Uterus (tissue), 4 donors: ENCODE measurements around the gene STXBP4. TPM values are rescaled to one million over a fixed set of nuclear protein-coding genes. Genes with fewer than 3 reads are reported as not detected.

Experiments used
- DNase-seq, 2 donors: peaks; one replicate each; pipeline ENCODE4 v3.0.0-alpha.2; 2019 to 2020
- H3K27ac ChIP-seq, 2 donors: fragments of 200-600 bp; sonication (generic); 1 replicate in 1 of 2; 2 replicates in 1 of 2; pipeline ENCODE4 v1.5.1; 2016 to 2018
- H3K27me3 ChIP-seq, 2 donors: fragments of 200-600 bp; sonication (generic); one replicate each; pipeline ENCODE4 v1.5.1; 2018 to 2019; ENCODE audit warnings: control low read depth in 1 of 2
- H3K36me3 ChIP-seq, 2 donors: fragments of 200-600 bp; sonication (generic); one replicate each; pipeline ENCODE4 v1.5.1; 2019; ENCODE audit warnings: control low read depth in 1 of 2
- H3K4me1 ChIP-seq, 2 donors: fragments of 200-600 bp; sonication (generic); one replicate each; pipeline ENCODE4 v1.5.1; 2018 to 2019; ENCODE audit warnings: control low read depth in 1 of 2
- H3K4me3 ChIP-seq, 2 donors: fragments of 200-600 bp; sonication (generic); 1 replicate in 1 of 2; 2 replicates in 1 of 2; pipeline ENCODE4 v1.5.1; 2018 to 2019; ENCODE audit warnings: mild to moderate bottlenecking in 1 of 2
- H3K9me3 ChIP-seq, 2 donors: fragments of 200-600 bp; sonication (generic); one replicate each; pipeline ENCODE4 v1.5.1; 2019; ENCODE audit warnings: control low read depth in 1 of 2
- POLR2A ChIP-seq, 2 donors: fragments of 450-650 bp; IDR thresholded peaks; one replicate each; pipeline ENCODE4 v1.6.1; 2016; ENCODE audit warnings: antibody characterized with exemption in 2 of 2, mild to moderate bottlenecking in 1 of 2, moderate library complexity in 1 of 2
- intact Hi-C: fragments of 100-400 bp; cut with DNase I; formaldehyde crosslinking; loops from one replicate; pipeline ENCODE4 v1.15.1; 2023; ENCODE audit warnings: low total_unique reads
- total RNA-seq, 4 donors: library from RNA; depleted of rRNA in 3 of 4; stranded (reverse); fragments of >200 nt in 3 of 4; gene quantifications; one replicate each; pipeline versions ENCODE4 v1.1.0 to v1.2.4, GENCODE V29; 2014 to 2023
- TF ChIP-seq, protein P1 (sequence below), 4 experiments: fragments of 200-600 bp in 2 of 4; fragments of 450-650 bp in 2 of 4; sonication (generic) in 2 of 4; IDR thresholded peaks; one replicate each; pipeline ENCODE4 v1.5.1; 2016 to 2019; ENCODE audit warnings: antibody characterized with exemption in 4 of 4, mild to moderate bottlenecking in 2 of 4, moderate library complexity in 1 of 4
- donor health status: DM: yes; HTN: yes; CAD: no.

The STXBP4 gene
- total RNA-seq, 4 donors from 2014 or later, result 2.8 to 100 (median 20.9) TPM

DNA sequence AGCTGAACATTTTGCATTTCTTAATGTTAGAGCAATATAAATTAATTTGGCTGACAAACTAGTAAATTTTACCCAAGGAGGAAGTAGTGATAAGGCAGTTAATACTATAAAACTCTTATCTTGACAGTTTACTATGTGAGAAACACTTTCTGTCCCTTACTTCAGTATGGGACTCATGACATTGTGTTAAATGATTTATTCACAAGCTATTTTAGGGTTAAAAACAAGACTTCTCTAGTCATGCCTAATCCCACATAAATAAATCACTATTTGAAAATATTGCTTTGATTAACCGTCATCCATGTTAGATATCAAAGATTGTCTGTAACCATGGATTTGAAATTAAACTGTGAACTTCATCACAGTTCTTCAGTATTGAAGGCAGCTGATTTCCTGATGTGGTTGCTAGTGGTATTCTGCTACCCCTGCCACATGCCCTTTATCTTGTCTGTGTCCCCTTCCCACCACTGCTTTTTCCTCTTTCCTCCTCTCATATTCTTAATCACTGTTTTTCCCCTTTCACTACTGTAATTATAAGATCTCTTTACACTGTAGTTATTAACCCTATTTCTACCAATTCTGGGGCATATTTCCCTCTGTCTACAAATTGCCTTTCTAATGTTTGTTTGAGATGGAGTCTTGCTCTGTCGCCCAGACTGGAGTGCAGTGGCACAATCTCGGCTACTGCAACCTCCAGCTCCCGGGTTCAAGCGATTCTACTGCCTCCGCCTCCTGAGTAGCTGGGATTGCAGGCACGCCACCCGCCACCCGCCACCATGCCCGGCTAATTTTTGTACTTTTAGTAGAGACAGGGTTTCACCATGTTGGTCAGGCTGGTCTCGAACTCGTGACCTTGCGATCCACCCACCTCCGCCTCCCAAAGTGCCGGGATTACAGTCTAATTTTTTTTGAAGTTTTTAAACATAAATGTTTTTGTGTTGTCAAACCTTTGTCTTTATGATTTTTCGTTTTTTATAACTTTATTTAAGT lies 95.6 kb downstream of the STXBP4 start:
- no peaks in the 10 kb centered on the region for H3K27me3 ChIP-seq
- no peak for TF ChIP-seq POLR2A (IDR thresholded peaks at IDR 0.05)
- TF ChIP-seq, protein P1, sequence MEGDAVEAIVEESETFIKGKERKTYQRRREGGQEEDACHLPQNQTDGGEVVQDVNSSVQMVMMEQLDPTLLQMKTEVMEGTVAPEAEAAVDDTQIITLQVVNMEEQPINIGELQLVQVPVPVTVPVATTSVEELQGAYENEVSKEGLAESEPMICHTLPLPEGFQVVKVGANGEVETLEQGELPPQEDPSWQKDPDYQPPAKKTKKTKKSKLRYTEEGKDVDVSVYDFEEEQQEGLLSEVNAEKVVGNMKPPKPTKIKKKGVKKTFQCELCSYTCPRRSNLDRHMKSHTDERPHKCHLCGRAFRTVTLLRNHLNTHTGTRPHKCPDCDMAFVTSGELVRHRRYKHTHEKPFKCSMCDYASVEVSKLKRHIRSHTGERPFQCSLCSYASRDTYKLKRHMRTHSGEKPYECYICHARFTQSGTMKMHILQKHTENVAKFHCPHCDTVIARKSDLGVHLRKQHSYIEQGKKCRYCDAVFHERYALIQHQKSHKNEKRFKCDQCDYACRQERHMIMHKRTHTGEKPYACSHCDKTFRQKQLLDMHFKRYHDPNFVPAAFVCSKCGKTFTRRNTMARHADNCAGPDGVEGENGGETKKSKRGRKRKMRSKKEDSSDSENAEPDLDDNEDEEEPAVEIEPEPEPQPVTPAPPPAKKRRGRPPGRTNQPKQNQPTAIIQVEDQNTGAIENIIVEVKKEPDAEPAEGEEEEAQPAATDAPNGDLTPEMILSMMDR (IDR thresholded peaks at IDR 0.05), result no peak
- no peak overlapping the region for H3K4me3 ChIP-seq
- no peaks in the 10 kb centered on the region for H3K4me1 ChIP-seq
- intact Hi-C loops, result no loop called here
- no peaks in the 10 kb centered on the region for H3K36me3 ChIP-seq
- H3K27ac ChIP-seq, result no peak overlapping the region
- DNase-seq, result no peak
- H3K9me3 ChIP-seq, result no peaks in the 10 kb centered on the region

- Histone ChIP-seq H3K4me3 (no peak overlapping the region), H3K27ac (no peak overlapping the region), H3K4me1 (no peaks in the 10 kb centered on the region), H3K9me3 (no peaks in the 10 kb centered on the region), H3K27me3 (no peaks in the 10 kb centered on the region), H3K36me3 (no peaks in the 10 kb centered on the region)
- DNase-seq, result no peak
- intact Hi-C loops, result no loop called here
- TF ChIP-seq POLR2A (IDR thresholded peaks at IDR 0.05), result no peak
- TF ChIP-seq, protein P1 (IDR thresholded peaks at IDR 0.05), result no peak
Observed at GRCh38 chr17:55067697-55068439, 99.3 kb downstream of the STXBP4 start.

GRCh38 chr17:55068862-55069811 lies 100.6 kb downstream of the STXBP4 start:
- intact Hi-C loops, result no loop called here
- TF ChIP-seq, protein P1 (IDR thresholded peaks at IDR 0.05), result no peak
- TF ChIP-seq POLR2A (IDR thresholded peaks at IDR 0.05), result no peak
- Histone ChIP-seq H3K4me1 (no peaks in the 10 kb centered on the region), H3K27ac (no peak overlapping the region), H3K27me3 (no peaks in the 10 kb centered on the region), H3K36me3 (no peaks in the 10 kb centered on the region), H3K4me3 (no peak overlapping the region), H3K9me3 (no peaks in the 10 kb centered on the region)
- no peak for DNase-seq

DNA sequence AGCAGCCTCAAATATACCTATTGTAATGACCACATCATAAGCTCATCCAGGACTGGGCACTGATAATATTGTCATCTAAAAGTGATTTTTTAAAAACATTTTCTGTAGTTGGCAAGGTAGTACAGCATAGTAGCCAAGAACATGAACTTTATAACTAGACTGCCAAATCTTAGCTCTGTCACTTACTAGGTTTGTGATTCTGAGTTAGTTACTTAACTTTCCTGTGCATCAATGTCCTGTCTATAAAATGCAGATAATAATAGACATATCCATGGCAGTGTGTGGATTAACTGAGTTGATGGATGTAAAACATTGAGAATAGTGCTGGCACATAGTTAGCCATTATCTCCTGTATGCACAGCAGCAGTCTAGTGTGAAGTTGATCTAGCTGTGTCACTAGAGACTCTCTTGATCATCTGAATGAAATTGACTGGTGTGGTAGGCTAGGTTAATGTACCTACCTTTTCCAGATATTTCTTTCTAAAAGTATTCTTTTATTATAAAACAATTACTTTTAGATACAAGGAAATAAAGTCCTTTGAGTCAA lies 101.5 kb downstream of the STXBP4 start:
- Histone ChIP-seq H3K4me1 (no peaks in the 10 kb centered on the region), H3K9me3 (no peaks in the 10 kb centered on the region), H3K27ac (no peak overlapping the region), H3K36me3 (no peaks in the 10 kb centered on the region), H3K4me3 (no peak overlapping the region), H3K27me3 (no peaks in the 10 kb centered on the region)
- intact Hi-C loops, result no loop called here
- no peak for DNase-seq
- TF ChIP-seq, protein P1 (IDR thresholded peaks at IDR 0.05), result no peak
- no peak for TF ChIP-seq POLR2A (IDR thresholded peaks at IDR 0.05)
